ENCODE data around the gene TCP11. TPM values are rescaled to one million over a fixed set of nuclear protein-coding genes. Genes with fewer than 3 reads are reported as not detected.

The TCP11 gene
- total and polyA plus RNA-seq, 4 donors = 0.05 to 0.19 TPM; not detected in 2

GRCh38 chr6:35151466-35151865, 10.3 kb upstream of the TCP11 start (continued):
- TF ChIP-seq REST (IDR thresholded peaks at IDR 0.05) = no peak
- TF ChIP-seq HNF4A (conservative IDR thresholded peaks at IDR 0.05) = no peak
- TF ChIP-seq ZBTB33 (IDR thresholded peaks at IDR 0.05) = no peak
- no peak for TF ChIP-seq EGR1 (IDR thresholded peaks at IDR 0.05; ENCODE audit: low read depth in 2 of 2)
- no peak for TF ChIP-seq FOXA2 (IDR thresholded peaks at IDR 0.05)

GRCh38 chr6:35149891-35150566, 8.9 kb upstream of the TCP11 start:
- Histone ChIP-seq H3K9me3 (ENCODE audit: control insufficient read depth in 4 of 4, low read length in 3 of 4) (no peaks in the 10 kb centered on the region), H3K9ac (ENCODE audit: low read depth in 1 of 2, low read length in 2 of 2) (no peak overlapping the region), H3K27me3 (ENCODE audit: control insufficient read depth in 4 of 4, insufficient read depth in 4 of 4, low read length in 3 of 4) (no peaks in the 10 kb centered on the region), H3K4me3 (ENCODE audit: low read depth in 1 of 3, low read length in 3 of 3) (no peak overlapping the region), H3K36me3 (ENCODE audit: control insufficient read depth in 4 of 4, insufficient read depth in 3 of 4, low read depth in 1 of 4, low read length in 3 of 4) (no peaks in the 10 kb centered on the region), H3K27ac (ENCODE audit: low read depth in 1 of 2, low read length in 2 of 2) (no peak overlapping the region), H3K4me1 (ENCODE audit: control insufficient read depth in 4 of 4, insufficient read depth in 4 of 4, low read length in 3 of 4) (no peaks in the 10 kb centered on the region)
- no peak for DNase-seq (ENCODE audit: low spot score)
- TF ChIP-seq ATF3 (IDR thresholded peaks at IDR 0.05) (no peak), SP1 (IDR thresholded peaks at IDR 0.05) (no peak), JUND (IDR thresholded peaks at IDR 0.05) (no peak), TAF1 (conservative IDR thresholded peaks at IDR 0.05) (no peak), MAX (IDR thresholded peaks at IDR 0.05) (no peak), HNF4G (IDR thresholded peaks at IDR 0.05) (no peak), REST (IDR thresholded peaks at IDR 0.05) (no peak), HNF4A (conservative IDR thresholded peaks at IDR 0.05) (no peak), CTCF (IDR thresholded peaks at IDR 0.05; ENCODE audit: low read depth, low read length, missing input control) (no peak), FOXA2 (IDR thresholded peaks at IDR 0.05) (no peak), YY1 (IDR thresholded peaks at IDR 0.05) (no peak), ZBTB33 (IDR thresholded peaks at IDR 0.05) (no peak), FOXA1 (IDR thresholded peaks at IDR 0.05) (no peak), NR2F2 (IDR thresholded peaks at IDR 0.05) (no peak), RAD21 (IDR thresholded peaks at IDR 0.05) (no peak), RXRA (IDR thresholded peaks at IDR 0.05) (no peak), EGR1 (IDR thresholded peaks at IDR 0.05; ENCODE audit: low read depth in 2 of 2) (no peak), GABPA (IDR thresholded peaks at IDR 0.05 in 1 of 2, conservative IDR thresholded peaks at IDR 0.05 in 1 of 2) (no peak)
- WGBS = 89% methylated on average over 16 of the region's 16 CpGs
